HCT116 (cell line): ENCODE measurements around the gene CALHM1. TPM values are rescaled to one million over a fixed set of nuclear protein-coding genes. Genes with fewer than 3 reads are reported as not detected.

ENCODE experiments used
- ATAC-seq: fragments of 200-7000 bp; cut with Tn5 transposase; 2 replicates; pipeline ENCODE4 v1.9.1; 2020; ENCODE audit warnings: mild to moderate bottlenecking, moderate library complexity
- BruUV-seq: library from RNA; stranded (reverse); fragments of 400-500 nt; replicated peaks from 2 replicates; lab custom pipeline; 2021; lab: Mats Ljungman, UMichigan
- CTCF ChIA-PET: fragments of 300-600 bp; sonication (Branson Sonifier 250); formaldehyde crosslinking; loops from one replicate; lab custom pipeline; 2021; ENCODE audit warnings: antibody characterized with exemption; lab: Charles Lee
- POLR2A ChIA-PET: fragments of 300-600, 350-600 bp; sonication (Branson Sonifier 250); formaldehyde crosslinking; loops from one replicate; lab custom pipeline; 2021; ENCODE audit warnings: antibody characterized with exemption; lab: Charles Lee
- RAD21 ChIA-PET, 2 experiments: fragments of 300-600 bp; sonication (Branson Sonifier 250); formaldehyde crosslinking; loops; one replicate each; lab custom pipeline; 2023; ENCODE audit warnings: low total read pairs in 2 of 2; ENCODE audit not compliant: uncharacterized antibody in 2 of 2, unreplicated experiment in 2 of 2, low non-redundant PET in 1 of 2; lab: Charles Lee
- DNase-seq: peaks from one replicate; pipeline ENCODE4 v3.0.0-alpha.2; 2010; ENCODE audit warnings: low read depth, low spot score
- H2AFZ ChIP-seq: fragments of 200-600 bp; shearing (Covaris generic), sonication (generic); 2 replicates; pipeline ENCODE4 v1.6.1; 2017; ENCODE audit warnings: low read depth, mixed run types, mixed read lengths, antibody characterized with exemption, low read length; ENCODE audit not compliant: poor library complexity, severe bottlenecking
- H3K27ac ChIP-seq: 2 replicates; pipeline ENCODE4 v1.5.1; 2012; ENCODE audit warnings: low read depth, low read length
- H3K27me3 ChIP-seq: fragments of 200-600 bp; sonication (generic); 2 replicates; pipeline ENCODE4 v1.6.1; 2016; ENCODE audit warnings: mixed run types, low read length, mixed read lengths; ENCODE audit not compliant: insufficient read depth
- H3K36me3 ChIP-seq, 2 experiments: fragments of 200-500 bp in 1 of 2; fragments of 200-600 bp in 1 of 2; sonication (Bioruptor generic) in 1 of 2; sonication (generic) in 1 of 2; 2 replicates each; pipeline versions ENCODE4 v1.5.1 to v1.6.1; 2014 to 2016; ENCODE audit warnings: low read length in 2 of 2, inconsistent platforms in 1 of 2, mixed read lengths in 1 of 2, mixed run types in 1 of 2; ENCODE audit not compliant: insufficient read depth in 2 of 2, control insufficient read depth in 1 of 2
- H3K4me1 ChIP-seq, 2 experiments: fragments of 200-600 bp in 1 of 2; sonication (generic) in 1 of 2; 2 replicates each; pipeline versions ENCODE4 v1.5.1 to v1.6.1; 2012 to 2017; ENCODE audit warnings: low read length in 2 of 2, inconsistent platforms in 1 of 2, mild to moderate bottlenecking in 1 of 2, mixed read lengths in 1 of 2, mixed run types in 1 of 2, moderate library complexity in 1 of 2; ENCODE audit not compliant: insufficient read depth in 2 of 2, control insufficient read depth in 1 of 2
- H3K4me2 ChIP-seq: fragments of 200-600 bp; sonication (generic); 2 replicates; pipeline ENCODE4 v1.6.1; 2017; ENCODE audit warnings: mixed run types, low read length, mixed read lengths
- H3K4me3 ChIP-seq, 2 experiments: fragments of 200-600 bp in 1 of 2; sonication (generic) in 1 of 2; replicated peaks in 1 of 2; 2 replicates each; pipeline ENCODE4 v1.5.1; 2011 to 2016; ENCODE audit warnings: low read length in 2 of 2, control low read depth in 1 of 2, low read depth in 1 of 2, mild to moderate bottlenecking in 1 of 2, mixed read lengths in 1 of 2, mixed run types in 1 of 2
- H3K79me2 ChIP-seq: fragments of 200-600 bp; sonication (generic); 2 replicates; pipeline ENCODE4 v1.6.1; 2017; ENCODE audit warnings: mild to moderate bottlenecking, mixed run types, low read length, moderate library complexity, mixed read lengths; ENCODE audit not compliant: insufficient read depth
- H3K9ac ChIP-seq: fragments of 200-600 bp; sonication (generic); 2 replicates; pipeline ENCODE4 v1.6.1; 2016; ENCODE audit warnings: low read length, mixed read lengths
- H3K9me2 ChIP-seq: fragments of 200-600 bp; sonication (generic), shearing (Covaris generic); 2 replicates; pipeline ENCODE4 v1.6.1; 2017; ENCODE audit warnings: mixed run types, mild to moderate bottlenecking, moderate library complexity; ENCODE audit not compliant: insufficient read depth
- H3K9me3 ChIP-seq, 2 experiments: fragments of 200-500 bp in 1 of 2; fragments of 200-600 bp in 1 of 2; sonication (Bioruptor generic) in 1 of 2; sonication (generic) in 1 of 2; 2 replicates each; pipeline ENCODE4 v1.6.1; 2014 to 2017; ENCODE audit warnings: low read length in 2 of 2, mixed read lengths in 2 of 2, inconsistent platforms in 1 of 2, low read depth in 1 of 2, mild to moderate bottlenecking in 1 of 2, mixed run types in 1 of 2, moderate library complexity in 1 of 2; ENCODE audit not compliant: control insufficient read depth in 1 of 2, insufficient read depth in 1 of 2
- H4K20me1 ChIP-seq: fragments of 200-600 bp; sonication (generic), shearing (Covaris generic); 2 replicates; pipeline ENCODE4 v1.6.1; 2017; ENCODE audit warnings: mixed run types, mild to moderate bottlenecking, moderate library complexity; ENCODE audit not compliant: insufficient read depth
- ATF3 ChIP-seq: IDR thresholded peaks from 2 replicates; pipeline ENCODE4 v1.6.1; 2012
- CBX3 ChIP-seq: IDR thresholded peaks from 2 replicates; pipeline ENCODE4 v1.6.1; 2012; ENCODE audit warnings: low read depth
- EGR1 ChIP-seq: IDR thresholded peaks from 2 replicates; pipeline ENCODE4 v1.6.1; 2012; ENCODE audit warnings: low read depth
- ELF1 ChIP-seq: IDR thresholded peaks from 2 replicates; pipeline ENCODE4 v1.6.1; 2012; ENCODE audit warnings: low read depth, borderline replicate concordance
- EZH2phosphoT487 ChIP-seq: fragments of 200-600 bp; IDR thresholded peaks from 2 replicates; pipeline ENCODE4 v1.6.1; 2018; ENCODE audit warnings: antibody characterized with exemption, borderline replicate concordance
- JUND ChIP-seq: IDR thresholded peaks from 2 replicates; pipeline ENCODE4 v1.6.1; 2012
- POLR2A ChIP-seq: IDR thresholded peaks from 2 replicates; pipeline ENCODE4 v1.7.0; 2011; ENCODE audit warnings: borderline replicate concordance; ENCODE audit not compliant: insufficient read depth, insufficient read length; ENCODE audit errors: extremely low read depth
- POLR2AphosphoS5 ChIP-seq: IDR thresholded peaks from 2 replicates; pipeline ENCODE4 v1.6.1; 2011; ENCODE audit warnings: mild to moderate bottlenecking, low read depth, low read length, moderate library complexity
- SIN3A ChIP-seq: IDR thresholded peaks from 2 replicates; pipeline ENCODE4 v1.6.1; 2012; ENCODE audit warnings: low read depth
- SRF ChIP-seq: IDR thresholded peaks from 2 replicates; pipeline ENCODE4 v1.6.1; 2012; ENCODE audit warnings: low read depth
- ZFX ChIP-seq: fragments of 450-650 bp; IDR thresholded peaks from 2 replicates; pipeline ENCODE4 v1.6.1; 2017
- ZNF274 ChIP-seq: fragments of 200-500 bp; sonication (Bioruptor generic); IDR thresholded peaks from 2 replicates; pipeline ENCODE4 v1.6.1; 2014; ENCODE audit warnings: mild to moderate bottlenecking, low read depth, low read length, inconsistent platforms
- intact Hi-C: fragments of 100-400 bp; cut with micrococcal nuclease; formaldehyde crosslinking; loops from 2 replicates; pipeline ENCODE4 v1.10.0; 2022
- total RNA-seq: library from RNA; stranded (reverse); gene quantifications from one replicate; pipeline ENCODE4 v1.2.1, GENCODE V29; 2021; ENCODE audit not compliant: unreplicated experiment
- TF ChIP-seq, protein P1 (sequence below), 3 experiments: fragments of 200-600 bp in 1 of 3; sonication (generic) in 1 of 3; IDR thresholded peaks in 2 of 3; conservative IDR thresholded peaks in 1 of 3; 2 replicates each; pipeline ENCODE4 v1.5.1; 2012 to 2017; ENCODE audit warnings: low read depth in 2 of 3, low read length in 2 of 3, antibody characterized with exemption in 1 of 3, borderline replicate concordance in 1 of 3, control low read depth in 1 of 3, mild to moderate bottlenecking in 1 of 3, mixed read lengths in 1 of 3, mixed run types in 1 of 3, moderate library complexity in 1 of 3; ENCODE audit not compliant: insufficient read depth in 1 of 3

Gene CALHM1
- total RNA-seq, 1 experiment from 2014 or later = not detected

GRCh38 chr10:103445767-103446567, 12.7 kb downstream of the CALHM1 start:
- Histone ChIP-seq H3K36me3 (peaks cover 68 to 75% of the 10 kb centered on the region in 2 experiments), H3K27me3 (no peaks in the 10 kb centered on the region), H4K20me1 (no peaks in the 10 kb centered on the region), H2AFZ (no peak overlapping the region), H3K27ac (no peak overlapping the region), H3K9me3 (no peaks in the 10 kb centered on the region), H3K9me2 (no peaks in the 10 kb centered on the region), H3K9ac (no peak overlapping the region), H3K4me3 (no peak overlapping the region), H3K79me2 (peaks cover 9% of the 10 kb centered on the region; the same call in 1 of the 2 replicates), H3K4me1 (peaks cover 8 to 29% of the 10 kb centered on the region in 2 experiments; a peak in 3 of 4 replicates), H3K4me2 (no peak overlapping the region)
- ATAC-seq (no peak), DNase-seq (no peak)
- ChIA-PET RAD21 (no interaction called here), POLR2A (no interaction called here), CTCF (no interaction called here)
- intact Hi-C loops = no loop called here
- TSS peak; percentile 31 for BruUV-seq
- TF ChIP-seq ELF1 (no peak), CBX3 (no peak), JUND (no peak), EZH2phosphoT487 (no peak), SRF (no peak), ATF3 (no peak), POLR2A (no peak), EGR1 (no peak), ZNF274 (no peak), SIN3A (no peak), ZFX (no peak), POLR2AphosphoS5 (no peak)
- TF ChIP-seq, protein P1, sequence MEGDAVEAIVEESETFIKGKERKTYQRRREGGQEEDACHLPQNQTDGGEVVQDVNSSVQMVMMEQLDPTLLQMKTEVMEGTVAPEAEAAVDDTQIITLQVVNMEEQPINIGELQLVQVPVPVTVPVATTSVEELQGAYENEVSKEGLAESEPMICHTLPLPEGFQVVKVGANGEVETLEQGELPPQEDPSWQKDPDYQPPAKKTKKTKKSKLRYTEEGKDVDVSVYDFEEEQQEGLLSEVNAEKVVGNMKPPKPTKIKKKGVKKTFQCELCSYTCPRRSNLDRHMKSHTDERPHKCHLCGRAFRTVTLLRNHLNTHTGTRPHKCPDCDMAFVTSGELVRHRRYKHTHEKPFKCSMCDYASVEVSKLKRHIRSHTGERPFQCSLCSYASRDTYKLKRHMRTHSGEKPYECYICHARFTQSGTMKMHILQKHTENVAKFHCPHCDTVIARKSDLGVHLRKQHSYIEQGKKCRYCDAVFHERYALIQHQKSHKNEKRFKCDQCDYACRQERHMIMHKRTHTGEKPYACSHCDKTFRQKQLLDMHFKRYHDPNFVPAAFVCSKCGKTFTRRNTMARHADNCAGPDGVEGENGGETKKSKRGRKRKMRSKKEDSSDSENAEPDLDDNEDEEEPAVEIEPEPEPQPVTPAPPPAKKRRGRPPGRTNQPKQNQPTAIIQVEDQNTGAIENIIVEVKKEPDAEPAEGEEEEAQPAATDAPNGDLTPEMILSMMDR (IDR thresholded peaks at IDR 0.05 in 2 of 3, conservative IDR thresholded peaks at IDR 0.05 in 1 of 3; ENCODE audit: borderline replicate concordance in 1 of 3, insufficient read depth in 1 of 3, low read depth in 2 of 3, low read length in 2 of 3) = no peak
